ENCODE results near the gene LY86.

Gene LY86

GRCh38 chr6:6635291-6635690 is 46.8 kb downstream of the LY86 start:
- DNase-seq (ENCODE audit: extremely low spot score): no peak
- TF ChIP-seq LEF1 (IDR thresholded peaks at IDR 0.05; ENCODE audit: borderline replicate concordance): no peak
- TF ChIP-seq FOXA1 (IDR thresholded peaks at IDR 0.05): no peak
- TF ChIP-seq FOXM1 (IDR thresholded peaks at IDR 0.05; ENCODE audit: borderline replicate concordance): no peak
- ChIA-PET CTCF (no interaction called here), POLR2A (no interaction called here)

DNA sequence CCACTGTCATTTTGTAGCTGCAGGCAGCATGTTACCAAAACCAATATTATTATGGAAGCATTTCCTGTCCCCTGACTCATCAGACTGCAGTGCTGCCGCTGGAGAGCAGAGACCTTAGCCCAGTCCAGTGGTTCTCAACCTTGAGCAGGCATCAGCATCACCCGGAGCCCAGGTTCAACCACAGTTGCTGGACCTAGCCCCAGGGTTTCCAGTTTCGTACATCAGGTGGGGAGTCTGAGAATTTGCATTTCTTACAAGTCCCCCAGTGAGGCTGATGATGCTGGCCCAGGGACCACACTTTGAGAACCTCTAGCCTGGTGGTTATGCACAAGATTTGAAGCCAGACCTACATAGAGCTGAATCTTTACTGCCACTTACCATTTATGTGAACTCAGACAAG is 47.3 kb downstream of the LY86 start:
- DNase-seq (ENCODE audit: extremely low spot score): no peak
- POLR2A ChIA-PET: no interaction called here
- CTCF ChIA-PET: no interaction called here
- TF ChIP-seq ELF4 (IDR thresholded peaks at IDR 0.05) (no peak), SUZ12 (IDR thresholded peaks at IDR 0.05) (no peak), FOXM1 (IDR thresholded peaks at IDR 0.05; ENCODE audit: borderline replicate concordance) (no peak), ARNT (IDR thresholded peaks at IDR 0.05) (no peak)

DNA sequence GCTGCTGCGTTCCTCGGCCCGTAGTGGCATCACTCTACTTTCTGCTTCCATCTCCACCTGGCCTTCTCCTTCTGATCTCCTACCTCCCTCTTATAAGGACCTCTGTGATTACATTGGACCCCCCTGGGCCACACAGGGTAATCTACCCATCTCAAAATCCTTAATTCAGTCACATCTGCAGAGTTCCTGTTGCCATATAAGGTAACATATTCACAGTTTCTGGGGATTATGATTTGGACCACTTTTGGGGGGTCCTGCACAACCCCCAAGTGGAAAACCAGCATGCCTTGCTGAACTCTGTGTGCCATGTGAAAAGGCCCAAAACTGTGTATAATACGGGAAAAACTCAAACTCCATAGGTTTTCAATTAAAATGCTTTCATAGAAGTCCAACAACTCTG is 51.1 kb downstream of the LY86 start:
- CTCF ChIA-PET: no interaction called here
- POLR2A ChIA-PET: no interaction called here
- TF ChIP-seq FOXK2 (IDR thresholded peaks at IDR 0.05) (no peak), FOXM1 (IDR thresholded peaks at IDR 0.05; ENCODE audit: borderline replicate concordance) (no peak), CTBP1 (IDR thresholded peaks at IDR 0.05; ENCODE audit: borderline replicate concordance) (no peak), SP1 (IDR thresholded peaks at IDR 0.05) (no peak), BHLHE40 (IDR thresholded peaks at IDR 0.05; ENCODE audit: borderline replicate concordance) (no peak), SUZ12 (IDR thresholded peaks at IDR 0.05) (no peak), NFRKB (IDR thresholded peaks at IDR 0.05) (no peak), ELF4 (IDR thresholded peaks at IDR 0.05) (no peak), ZNF384 (IDR thresholded peaks at IDR 0.05) (no peak), TARDBP (IDR thresholded peaks at IDR 0.05) (no peak), L3MBTL2 (conservative IDR thresholded peaks at IDR 0.05) (no peak), LEF1 (IDR thresholded peaks at IDR 0.05; ENCODE audit: borderline replicate concordance) (no peak)
- TF ChIP-seq, protein P1, sequence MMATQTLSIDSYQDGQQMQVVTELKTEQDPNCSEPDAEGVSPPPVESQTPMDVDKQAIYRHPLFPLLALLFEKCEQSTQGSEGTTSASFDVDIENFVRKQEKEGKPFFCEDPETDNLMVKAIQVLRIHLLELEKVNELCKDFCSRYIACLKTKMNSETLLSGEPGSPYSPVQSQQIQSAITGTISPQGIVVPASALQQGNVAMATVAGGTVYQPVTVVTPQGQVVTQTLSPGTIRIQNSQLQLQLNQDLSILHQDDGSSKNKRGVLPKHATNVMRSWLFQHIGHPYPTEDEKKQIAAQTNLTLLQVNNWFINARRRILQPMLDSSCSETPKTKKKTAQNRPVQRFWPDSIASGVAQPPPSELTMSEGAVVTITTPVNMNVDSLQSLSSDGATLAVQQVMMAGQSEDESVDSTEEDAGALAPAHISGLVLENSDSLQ (IDR thresholded peaks at IDR 0.05): no peak

DNA sequence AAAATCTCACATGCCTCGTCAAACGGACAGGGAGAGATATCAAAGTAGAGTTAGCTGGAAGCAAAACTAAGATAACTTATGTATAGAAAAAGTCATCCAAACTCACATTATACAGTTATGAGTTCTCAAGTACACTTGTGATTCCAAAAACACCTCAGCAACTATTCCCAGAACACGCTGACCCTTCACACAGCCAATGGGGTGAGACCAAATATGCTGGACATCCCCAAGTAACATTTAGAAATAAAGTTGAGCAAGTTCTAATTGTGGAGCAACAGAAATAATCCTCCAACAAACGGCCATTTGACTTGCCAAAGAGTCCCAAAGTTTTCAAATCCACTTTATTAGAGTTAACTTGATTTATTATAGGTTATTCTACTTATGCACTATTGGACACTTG is 52.4 kb downstream of the LY86 start:
- CTCF ChIA-PET: no interaction called here
- DNase-seq (ENCODE audit: extremely low spot score): no peak
- no peak for TF ChIP-seq TARDBP (IDR thresholded peaks at IDR 0.05)
- POLR2A ChIA-PET: no interaction called here

More for the DNA sequence above, 51.1 kb downstream of the LY86 start:
- no peak for DNase-seq (ENCODE audit: extremely low spot score)

GRCh38 chr6:6643398-6643797 is 54.9 kb downstream of the LY86 start:
- ChIA-PET POLR2A (no interaction called here), CTCF (no interaction called here)
- no peak for DNase-seq (ENCODE audit: extremely low spot score)
- TF ChIP-seq HDGF (IDR thresholded peaks at IDR 0.05; ENCODE audit: borderline replicate concordance) (no peak), NFRKB (IDR thresholded peaks at IDR 0.05) (no peak), ZNF384 (IDR thresholded peaks at IDR 0.05) (no peak), ARNT (IDR thresholded peaks at IDR 0.05) (no peak), LEF1 (IDR thresholded peaks at IDR 0.05; ENCODE audit: borderline replicate concordance) (no peak), BHLHE40 (IDR thresholded peaks at IDR 0.05; ENCODE audit: borderline replicate concordance) (no peak), SUZ12 (IDR thresholded peaks at IDR 0.05) (no peak), CTBP1 (IDR thresholded peaks at IDR 0.05; ENCODE audit: borderline replicate concordance) (no peak), FOXA1 (IDR thresholded peaks at IDR 0.05) (no peak), FOXK2 (IDR thresholded peaks at IDR 0.05) (no peak), ELF4 (IDR thresholded peaks at IDR 0.05) (no peak), TARDBP (IDR thresholded peaks at IDR 0.05) (no peak), SP1 (IDR thresholded peaks at IDR 0.05) (no peak), L3MBTL2 (conservative IDR thresholded peaks at IDR 0.05) (no peak), FOXM1 (IDR thresholded peaks at IDR 0.05; ENCODE audit: borderline replicate concordance) (no peak)
- TF ChIP-seq, protein P1 (IDR thresholded peaks at IDR 0.05): no peak

DNA sequence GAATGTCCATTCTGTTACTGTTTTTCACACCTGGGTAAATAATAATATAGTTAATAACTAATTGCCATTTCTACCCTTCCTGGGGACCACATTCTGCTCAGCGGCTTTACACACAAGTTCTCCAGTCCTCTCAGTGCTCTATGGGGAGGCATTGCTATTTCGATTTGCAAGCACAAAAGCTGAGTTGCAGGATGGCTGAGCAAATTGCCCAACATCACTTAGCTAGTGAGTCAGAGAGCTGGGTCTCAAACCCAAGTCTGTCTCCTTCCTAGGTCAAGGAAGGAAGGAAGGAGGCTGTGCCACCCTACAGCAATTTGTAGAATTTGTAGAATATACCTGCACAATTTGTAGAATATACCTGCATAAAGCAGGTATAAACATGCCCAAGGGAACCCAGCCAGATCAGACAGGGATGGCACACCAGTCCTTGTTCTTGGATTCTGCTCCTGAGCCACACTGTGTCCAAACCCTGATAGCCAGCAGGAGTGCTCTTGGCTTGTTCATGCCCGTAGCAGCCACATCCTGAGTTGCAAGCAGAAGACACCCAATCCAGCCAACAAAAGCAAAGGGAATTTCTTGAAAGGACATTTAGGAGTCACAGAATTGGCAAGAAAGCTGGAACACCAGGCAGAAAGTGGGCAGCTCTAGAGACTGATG is 56.9 kb downstream of the LY86 start:
- ChIA-PET POLR2A (no interaction called here), CTCF (interaction anchor here (1.2 kb wide), 1 partner anchor 32 kb away, joined by 3 read pairs; no protein-coding TSS in a partner anchor)
- TF ChIP-seq TARDBP (IDR thresholded peaks at IDR 0.05) (no peak), CTBP1 (IDR thresholded peaks at IDR 0.05; ENCODE audit: borderline replicate concordance) (no peak), FOXM1 (IDR thresholded peaks at IDR 0.05; ENCODE audit: borderline replicate concordance) (no peak), SUZ12 (IDR thresholded peaks at IDR 0.05) (no peak), L3MBTL2 (conservative IDR thresholded peaks at IDR 0.05) (no peak)
- no peak for DNase-seq (ENCODE audit: extremely low spot score)

- TF ChIP-seq NFRKB (IDR thresholded peaks at IDR 0.05) (no peak), ELF4 (IDR thresholded peaks at IDR 0.05) (no peak), FOXK2 (IDR thresholded peaks at IDR 0.05) (no peak), FOXM1 (IDR thresholded peaks at IDR 0.05; ENCODE audit: borderline replicate concordance) (no peak), FOXA1 (IDR thresholded peaks at IDR 0.05) (no peak), L3MBTL2 (conservative IDR thresholded peaks at IDR 0.05) (no peak)
- TF ChIP-seq, protein P1 (IDR thresholded peaks at IDR 0.05): no peak
- ChIA-PET CTCF (interaction anchor here (0.7 kb wide), 1 partner anchor 20 kb away, joined by 3 read pairs; no protein-coding TSS in a partner anchor), POLR2A (no interaction called here)
- DNase-seq (ENCODE audit: extremely low spot score): no peak
These were observed 57.9 kb downstream of the LY86 start for GRCh38 chr6:6646384-6646783.

Data from HEK293T (cell line).